Measurements from ENCODE around the gene SIVA1. TPM values are rescaled to one million over a fixed set of nuclear protein-coding genes. Genes with fewer than 3 reads are reported as not detected.

The SIVA1 gene
- total RNA-seq, 1 experiment from 2014 or later: 128 TPM

DNA sequence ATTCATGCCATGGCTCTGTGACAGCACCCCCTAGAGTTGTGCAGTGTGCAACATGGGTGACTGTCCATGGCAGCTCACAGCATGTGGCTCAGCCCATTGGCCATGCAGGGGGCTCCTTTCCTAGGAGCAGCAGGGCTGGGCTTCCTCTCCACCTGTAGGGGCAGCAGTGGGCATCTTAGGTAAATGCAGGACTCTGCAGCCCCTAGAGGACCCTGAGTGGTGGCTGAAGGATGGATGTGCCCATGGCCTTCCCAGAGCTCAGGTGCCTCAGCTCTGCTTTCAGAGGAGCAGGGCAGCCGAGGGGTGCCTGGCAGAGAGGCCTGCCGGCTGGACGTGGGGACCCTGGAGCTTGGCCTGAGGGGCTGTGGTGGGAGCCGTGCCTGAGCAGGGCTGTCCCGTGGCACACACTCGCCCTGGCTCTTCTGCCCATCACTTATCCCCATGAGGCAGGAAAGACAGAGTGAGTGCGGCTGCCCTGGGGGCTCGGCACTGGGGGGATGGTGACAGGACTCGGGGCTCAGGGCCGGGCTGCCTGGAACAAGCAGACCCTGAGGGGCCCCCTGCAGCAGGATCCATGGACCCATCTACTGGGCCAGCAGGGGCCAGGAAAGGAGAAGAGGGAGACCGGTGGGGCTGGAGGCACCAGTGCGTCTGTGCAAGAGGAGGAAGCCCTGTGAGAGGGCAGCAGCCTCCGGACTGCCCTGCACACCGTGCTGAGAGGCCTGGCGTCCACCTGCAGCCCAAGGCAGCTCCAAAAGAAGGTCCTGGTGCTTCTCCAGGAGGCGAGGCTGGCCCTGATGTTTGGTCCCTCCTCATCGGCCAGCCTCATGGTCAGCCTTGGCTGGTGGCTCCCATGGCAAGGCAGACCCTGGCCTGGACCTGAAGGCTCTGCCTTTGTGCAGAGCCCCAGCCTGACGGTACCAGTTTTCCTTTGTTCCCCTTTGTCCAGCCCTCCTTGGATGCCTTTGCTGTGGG, 21.3 kb upstream of the SIVA1 start:
- ChIA-PET POLR2A (no interaction called here), CTCF (interaction anchor here (0.6 to 1.9 kb wide), 18 partner anchors 10 to 145 kb away, joined by 3 to 17 read pairs (median 3); partner anchors contain the start of gene SIVA1)
- DNase-seq (ENCODE audit: low spot score): peak; percentile 54
- TF ChIP-seq ZNF317 (CRISPR knock-in tag; IDR thresholded peaks at IDR 0.05; ENCODE audit: borderline replicate concordance, low read depth) (no peak), ESRRA (CRISPR knock-in tag; IDR thresholded peaks at IDR 0.05; ENCODE audit: borderline replicate concordance) (no peak), SP1 (CRISPR knock-in tag; conservative IDR thresholded peaks at IDR 0.05) (no peak), ZNF423 (CRISPR knock-in tag; IDR thresholded peaks at IDR 0.05) (peak; percentile 33), ZNF138 (CRISPR knock-in tag; conservative IDR thresholded peaks at IDR 0.05) (no peak), KAT7 (CRISPR knock-in tag; IDR thresholded peaks at IDR 0.05; ENCODE audit: borderline replicate concordance) (no peak), ZNF219 (CRISPR knock-in tag; IDR thresholded peaks at IDR 0.05; ENCODE audit: borderline replicate concordance) (no peak), GTF2I (CRISPR knock-in tag; conservative IDR thresholded peaks at IDR 0.05) (peak; percentile 54)
- TF ChIP-seq, protein P1, sequence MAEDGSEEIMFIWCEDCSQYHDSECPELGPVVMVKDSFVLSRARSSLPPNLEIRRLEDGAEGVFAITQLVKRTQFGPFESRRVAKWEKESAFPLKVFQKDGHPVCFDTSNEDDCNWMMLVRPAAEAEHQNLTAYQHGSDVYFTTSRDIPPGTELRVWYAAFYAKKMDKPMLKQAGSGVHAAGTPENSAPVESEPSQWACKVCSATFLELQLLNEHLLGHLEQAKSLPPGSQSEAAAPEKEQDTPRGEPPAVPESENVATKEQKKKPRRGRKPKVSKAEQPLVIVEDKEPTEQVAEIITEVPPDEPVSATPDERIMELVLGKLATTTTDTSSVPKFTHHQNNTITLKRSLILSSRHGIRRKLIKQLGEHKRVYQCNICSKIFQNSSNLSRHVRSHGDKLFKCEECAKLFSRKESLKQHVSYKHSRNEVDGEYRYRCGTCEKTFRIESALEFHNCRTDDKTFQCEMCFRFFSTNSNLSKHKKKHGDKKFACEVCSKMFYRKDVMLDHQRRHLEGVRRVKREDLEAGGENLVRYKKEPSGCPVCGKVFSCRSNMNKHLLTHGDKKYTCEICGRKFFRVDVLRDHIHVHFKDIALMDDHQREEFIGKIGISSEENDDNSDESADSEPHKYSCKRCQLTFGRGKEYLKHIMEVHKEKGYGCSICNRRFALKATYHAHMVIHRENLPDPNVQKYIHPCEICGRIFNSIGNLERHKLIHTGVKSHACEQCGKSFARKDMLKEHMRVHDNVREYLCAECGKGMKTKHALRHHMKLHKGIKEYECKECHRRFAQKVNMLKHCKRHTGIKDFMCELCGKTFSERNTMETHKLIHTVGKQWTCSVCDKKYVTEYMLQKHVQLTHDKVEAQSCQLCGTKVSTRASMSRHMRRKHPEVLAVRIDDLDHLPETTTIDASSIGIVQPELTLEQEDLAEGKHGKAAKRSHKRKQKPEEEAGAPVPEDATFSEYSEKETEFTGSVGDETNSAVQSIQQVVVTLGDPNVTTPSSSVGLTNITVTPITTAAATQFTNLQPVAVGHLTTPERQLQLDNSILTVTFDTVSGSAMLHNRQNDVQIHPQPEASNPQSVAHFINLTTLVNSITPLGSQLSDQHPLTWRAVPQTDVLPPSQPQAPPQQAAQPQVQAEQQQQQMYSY (CRISPR knock-in tag; IDR thresholded peaks at IDR 0.05): no peak
- TF ChIP-seq, protein P2, sequence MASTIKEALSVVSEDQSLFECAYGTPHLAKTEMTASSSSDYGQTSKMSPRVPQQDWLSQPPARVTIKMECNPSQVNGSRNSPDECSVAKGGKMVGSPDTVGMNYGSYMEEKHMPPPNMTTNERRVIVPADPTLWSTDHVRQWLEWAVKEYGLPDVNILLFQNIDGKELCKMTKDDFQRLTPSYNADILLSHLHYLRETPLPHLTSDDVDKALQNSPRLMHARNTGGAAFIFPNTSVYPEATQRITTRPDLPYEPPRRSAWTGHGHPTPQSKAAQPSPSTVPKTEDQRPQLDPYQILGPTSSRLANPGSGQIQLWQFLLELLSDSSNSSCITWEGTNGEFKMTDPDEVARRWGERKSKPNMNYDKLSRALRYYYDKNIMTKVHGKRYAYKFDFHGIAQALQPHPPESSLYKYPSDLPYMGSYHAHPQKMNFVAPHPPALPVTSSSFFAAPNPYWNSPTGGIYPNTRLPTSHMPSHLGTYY (CRISPR knock-in tag; IDR thresholded peaks at IDR 0.05): peak; percentile 24; the same call in 1 of the 2 replicates
- TF ChIP-seq, protein P3, sequence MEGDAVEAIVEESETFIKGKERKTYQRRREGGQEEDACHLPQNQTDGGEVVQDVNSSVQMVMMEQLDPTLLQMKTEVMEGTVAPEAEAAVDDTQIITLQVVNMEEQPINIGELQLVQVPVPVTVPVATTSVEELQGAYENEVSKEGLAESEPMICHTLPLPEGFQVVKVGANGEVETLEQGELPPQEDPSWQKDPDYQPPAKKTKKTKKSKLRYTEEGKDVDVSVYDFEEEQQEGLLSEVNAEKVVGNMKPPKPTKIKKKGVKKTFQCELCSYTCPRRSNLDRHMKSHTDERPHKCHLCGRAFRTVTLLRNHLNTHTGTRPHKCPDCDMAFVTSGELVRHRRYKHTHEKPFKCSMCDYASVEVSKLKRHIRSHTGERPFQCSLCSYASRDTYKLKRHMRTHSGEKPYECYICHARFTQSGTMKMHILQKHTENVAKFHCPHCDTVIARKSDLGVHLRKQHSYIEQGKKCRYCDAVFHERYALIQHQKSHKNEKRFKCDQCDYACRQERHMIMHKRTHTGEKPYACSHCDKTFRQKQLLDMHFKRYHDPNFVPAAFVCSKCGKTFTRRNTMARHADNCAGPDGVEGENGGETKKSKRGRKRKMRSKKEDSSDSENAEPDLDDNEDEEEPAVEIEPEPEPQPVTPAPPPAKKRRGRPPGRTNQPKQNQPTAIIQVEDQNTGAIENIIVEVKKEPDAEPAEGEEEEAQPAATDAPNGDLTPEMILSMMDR (IDR thresholded peaks at IDR 0.05): peak; percentile 41; the same call in 1 of the 2 replicates
- TF ChIP-seq, protein P4, sequence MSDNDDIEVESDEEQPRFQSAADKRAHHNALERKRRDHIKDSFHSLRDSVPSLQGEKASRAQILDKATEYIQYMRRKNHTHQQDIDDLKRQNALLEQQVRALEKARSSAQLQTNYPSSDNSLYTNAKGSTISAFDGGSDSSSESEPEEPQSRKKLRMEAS (CRISPR knock-in tag; IDR thresholded peaks at IDR 0.05): peak; percentile 31; the same call in 1 of the 2 replicates
- no peak overlapping the region; the same call in 1 of the 2 replicates for H3K27ac Mint-ChIP-seq
- H3K4me1 Mint-ChIP-seq: no peaks in the 10 kb centered on the region
- no peaks in the 10 kb centered on the region for H3K9me3 Mint-ChIP-seq
- H3K4me3 Mint-ChIP-seq: no peak overlapping the region
- no peaks in the 10 kb centered on the region for H3K36me3 Mint-ChIP-seq
- peak; percentile 89 for ATAC-seq
- peaks cover 3% of the 10 kb centered on the region; the same call in 1 of the 2 replicates for H3K27me3 Mint-ChIP-seq (ENCODE audit: low read depth)

DNA sequence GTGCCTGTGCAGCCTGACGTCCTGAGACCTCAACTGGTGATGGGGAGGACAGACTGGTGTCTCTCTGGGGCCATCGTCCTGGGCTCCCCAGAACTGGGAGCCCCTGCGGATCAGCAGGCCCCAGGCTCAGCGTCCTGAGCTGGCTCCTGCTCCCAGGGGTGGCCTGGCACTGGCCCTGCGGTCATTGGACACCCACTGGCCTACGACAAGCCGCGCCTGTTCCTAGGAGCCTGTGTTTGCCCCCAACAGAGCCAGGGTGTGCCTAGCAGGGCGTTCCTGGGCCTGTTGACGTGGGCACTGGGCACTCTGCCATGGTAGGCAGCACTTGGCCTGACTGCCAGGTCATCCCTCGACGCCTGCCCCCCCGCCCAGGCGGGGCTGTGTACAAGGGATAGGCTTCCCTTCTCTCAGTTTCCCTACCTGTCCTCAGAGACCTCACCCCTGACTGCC, 20.6 kb upstream of the SIVA1 start:
- H3K27ac Mint-ChIP-seq: no peak overlapping the region
- H3K4me3 Mint-ChIP-seq: no peak overlapping the region
- no peaks in the 10 kb centered on the region for H3K9me3 Mint-ChIP-seq
- no peaks in the 10 kb centered on the region for H3K4me1 Mint-ChIP-seq
- peaks cover 3% of the 10 kb centered on the region; the same call in 1 of the 2 replicates for H3K27me3 Mint-ChIP-seq (ENCODE audit: low read depth)
- ChIA-PET CTCF (interaction anchor here (1.2 to 1.9 kb wide), 2 partner anchors 36 to 94 kb away, joined by 7 to 11 read pairs; no protein-coding TSS in a partner anchor), POLR2A (no interaction called here)
- DNase-seq (ENCODE audit: low spot score) (no peak), ATAC-seq (no peak)
- TF ChIP-seq GTF2I (CRISPR knock-in tag; conservative IDR thresholded peaks at IDR 0.05): no peak
- TF ChIP-seq, protein P5, sequence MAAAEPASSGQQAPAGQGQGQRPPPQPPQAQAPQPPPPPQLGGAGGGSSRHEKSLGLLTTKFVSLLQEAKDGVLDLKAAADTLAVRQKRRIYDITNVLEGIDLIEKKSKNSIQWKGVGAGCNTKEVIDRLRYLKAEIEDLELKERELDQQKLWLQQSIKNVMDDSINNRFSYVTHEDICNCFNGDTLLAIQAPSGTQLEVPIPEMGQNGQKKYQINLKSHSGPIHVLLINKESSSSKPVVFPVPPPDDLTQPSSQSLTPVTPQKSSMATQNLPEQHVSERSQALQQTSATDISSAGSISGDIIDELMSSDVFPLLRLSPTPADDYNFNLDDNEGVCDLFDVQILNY (CRISPR knock-in tag; IDR thresholded peaks at IDR 0.05): no peak
- TF ChIP-seq, protein P6, sequence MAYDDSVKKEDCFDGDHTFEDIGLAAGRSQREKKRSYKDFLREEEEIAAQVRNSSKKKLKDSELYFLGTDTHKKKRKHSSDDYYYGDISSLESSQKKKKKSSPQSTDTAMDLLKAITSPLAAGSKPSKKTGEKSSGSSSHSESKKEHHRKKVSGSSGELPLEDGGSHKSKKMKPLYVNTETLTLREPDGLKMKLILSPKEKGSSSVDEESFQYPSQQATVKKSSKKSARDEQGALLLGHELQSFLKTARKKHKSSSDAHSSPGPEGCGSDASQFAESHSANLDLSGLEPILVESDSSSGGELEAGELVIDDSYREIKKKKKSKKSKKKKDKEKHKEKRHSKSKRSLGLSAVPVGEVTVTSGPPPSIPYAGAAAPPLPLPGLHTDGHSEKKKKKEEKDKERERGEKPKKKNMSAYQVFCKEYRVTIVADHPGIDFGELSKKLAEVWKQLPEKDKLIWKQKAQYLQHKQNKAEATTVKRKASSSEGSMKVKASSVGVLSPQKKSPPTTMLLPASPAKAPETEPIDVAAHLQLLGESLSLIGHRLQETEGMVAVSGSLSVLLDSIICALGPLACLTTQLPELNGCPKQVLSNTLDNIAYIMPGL (CRISPR knock-in tag; IDR thresholded peaks at IDR 0.05): no peak
- no peaks in the 10 kb centered on the region for H3K36me3 Mint-ChIP-seq
